Testis (tissue), 3 donors: Measurements from ENCODE around the gene METTL22. TPM values are rescaled to one million over a fixed set of nuclear protein-coding genes. Genes with fewer than 3 reads are reported as not detected.

ENCODE experiments used
- DNase-seq: peaks from one replicate; pipeline ENCODE4 v3.0.0-alpha.2; 2019
- H3K27ac ChIP-seq, 2 donors: fragments of 200-600 bp; sonication (generic); one replicate each; pipeline ENCODE4 v1.5.1; 2019
- H3K27me3 ChIP-seq: fragments of 200-600 bp; sonication (generic); one replicate; pipeline ENCODE4 v1.5.1; 2019
- H3K36me3 ChIP-seq: fragments of 200-600 bp; sonication (generic); one replicate; pipeline ENCODE4 v1.5.1; 2017; ENCODE audit warnings: low read depth; ENCODE audit errors: missing control alignments
- H3K4me1 ChIP-seq: fragments of 200-600 bp; sonication (generic); one replicate; pipeline ENCODE4 v1.5.1; 2019
- H3K4me3 ChIP-seq, 2 donors: fragments of 200-600 bp; sonication (generic); one replicate each; pipeline ENCODE4 v1.5.1; 2017 to 2019
- H3K9me3 ChIP-seq: fragments of 200-600 bp; sonication (generic); one replicate; pipeline ENCODE4 v1.5.1; 2017
- CTCF ChIP-seq, 3 experiments: fragments of 450-650 bp in 2 of 3; fragments of 200-600 bp in 1 of 3; sonication (generic) in 1 of 3; IDR thresholded peaks; one replicate each; pipeline ENCODE4 v1.5.1; 2016 to 2019; ENCODE audit warnings: antibody characterized with exemption in 3 of 3, mild to moderate bottlenecking in 2 of 3, moderate library complexity in 1 of 3
- POLR2A ChIP-seq: fragments of 450-650 bp; IDR thresholded peaks from one replicate; pipeline ENCODE4 v1.6.1; 2017; ENCODE audit warnings: antibody characterized with exemption, mild to moderate bottlenecking, moderate library complexity
- WGBS, 2 donors: methylation state at CpG; one replicate each; pipeline ENCODE4 v1.1.5; 2018; 5-methylcytosine and 5-hydroxymethylcytosine counted together
- intact Hi-C: fragments of 100-400 bp; cut with DNase I; formaldehyde crosslinking; loops from one replicate; pipeline ENCODE4 v1.15.1; 2023; ENCODE audit warnings: low total_unique reads
- polyA plus RNA-seq: library from polyadenylated mRNA; stranded (reverse); fragments of 350-450 nt; fragmentation: Illumina TruSeq; extraction: RNeasy Lipid Tissue Mini Kit (QIAGEN cat#74804); gene quantifications from one replicate; pipeline ENCODE4 v1.2.3, GENCODE V29; 2014; ENCODE audit warnings: low read depth, low replicate concordance; ENCODE audit not compliant: insufficient read depth
- total RNA-seq, 2 donors: library from RNA; depleted of rRNA; stranded (reverse); fragments of >200 nt; gene quantifications; one replicate each; pipeline ENCODE4 v1.2.3, GENCODE V29; 2016

The METTL22 gene
- total and polyA plus RNA-seq, 3 donors from 2014 or later, result 74.5 to 93.1 (median 85.6) TPM

DNA sequence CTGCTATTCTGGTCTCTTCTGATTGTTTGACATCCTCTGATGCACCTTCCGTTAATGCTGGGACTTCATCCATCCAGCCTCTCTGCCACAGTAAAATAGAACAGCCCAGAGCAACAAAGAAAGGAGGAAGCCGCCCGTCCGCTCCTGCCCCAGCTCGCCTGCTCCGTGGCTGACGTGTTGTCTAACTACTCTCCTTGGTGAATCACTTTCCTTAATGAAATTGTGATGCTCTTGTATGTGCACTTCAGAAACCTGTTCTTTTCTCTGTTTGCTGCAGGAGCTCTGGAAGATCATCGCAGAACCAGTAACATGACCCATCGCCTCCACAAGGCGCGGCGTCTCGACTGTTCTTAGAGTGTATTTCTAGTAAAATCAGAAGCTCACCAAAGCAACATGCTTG is 24.3 kb downstream of the METTL22 start:
- intact Hi-C loops, result no loop called here
- H3K36me3 ChIP-seq, result no peaks in the 10 kb centered on the region
- WGBS, 2 donors, result 88 to 89% methylated on average over 13 of the region's 13 CpGs
- no peaks in the 10 kb centered on the region for H3K9me3 ChIP-seq
- TF ChIP-seq CTCF (IDR thresholded peaks at IDR 0.05) (no peak), POLR2A (no peak)
- no peak for DNase-seq
- H3K27ac ChIP-seq, result no peak overlapping the region
- H3K4me3 ChIP-seq, result no peak overlapping the region
- no peaks in the 10 kb centered on the region for H3K4me1 ChIP-seq
- no peaks in the 10 kb centered on the region for H3K27me3 ChIP-seq

DNA sequence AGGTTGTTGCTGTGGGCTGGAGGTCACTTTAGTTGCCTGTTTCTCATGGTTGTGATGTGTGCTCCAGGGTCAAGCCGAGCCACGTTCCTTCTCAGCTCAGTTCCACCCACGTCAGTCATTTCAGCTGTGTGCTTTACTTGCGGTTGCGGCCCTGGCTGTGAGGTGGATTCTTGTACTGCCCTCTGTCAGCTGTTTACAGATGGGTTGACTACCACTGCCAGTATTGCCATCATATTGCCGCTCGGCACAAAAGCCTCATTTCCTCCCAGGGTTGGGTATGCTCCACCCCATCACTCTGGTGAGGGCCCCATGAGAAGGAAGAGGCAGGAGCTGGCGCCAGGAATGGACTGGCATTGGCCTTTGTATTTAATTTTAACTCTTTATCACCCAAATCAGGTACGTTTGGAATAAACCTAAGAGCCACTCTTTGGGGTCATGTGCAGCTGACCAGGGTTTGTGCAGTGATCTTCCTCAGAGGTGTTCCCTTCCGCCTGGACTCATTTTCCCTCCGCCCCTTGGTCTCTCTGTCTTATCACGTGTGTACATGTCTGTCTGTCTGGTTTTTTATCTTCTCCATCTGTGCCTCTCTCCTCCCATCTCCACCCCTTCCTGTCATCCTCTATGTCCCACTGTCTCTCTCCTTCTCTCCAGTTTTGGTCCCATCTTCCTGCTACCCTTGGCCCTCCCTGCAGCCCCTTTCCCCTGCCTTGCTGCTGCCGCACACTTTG is 25.0 kb downstream of the METTL22 start:
- no peaks in the 10 kb centered on the region for H3K4me1 ChIP-seq
- no peak overlapping the region for H3K27ac ChIP-seq
- no peak for DNase-seq
- intact Hi-C loops, result no loop called here
- H3K9me3 ChIP-seq, result no peaks in the 10 kb centered on the region
- H3K4me3 ChIP-seq, result no peak overlapping the region
- H3K27me3 ChIP-seq, result no peaks in the 10 kb centered on the region
- WGBS, 2 donors, result 77 to 83% methylated on average over 13 of the region's 13 CpGs
- H3K36me3 ChIP-seq, result no peaks in the 10 kb centered on the region
- TF ChIP-seq POLR2A (no peak), CTCF (IDR thresholded peaks at IDR 0.05) (no peak)

- no peaks in the 10 kb centered on the region for H3K36me3 ChIP-seq
- H3K27ac ChIP-seq, result no peak overlapping the region
- H3K9me3 ChIP-seq, result no peaks in the 10 kb centered on the region
- intact Hi-C loops, result no loop called here
- no peak for DNase-seq
- H3K4me3 ChIP-seq, result no peak overlapping the region
- H3K4me1 ChIP-seq, result no peaks in the 10 kb centered on the region
- H3K27me3 ChIP-seq, result no peaks in the 10 kb centered on the region
- 75 to 87% methylated on average over 7 to 9 of the region's 9 CpGs for WGBS, 2 donors
- TF ChIP-seq CTCF (IDR thresholded peaks at IDR 0.05) (no peak), POLR2A (no peak)
Measured at GRCh38 chr16:8647721-8648318, 26.3 kb downstream of the METTL22 start.

DNA sequence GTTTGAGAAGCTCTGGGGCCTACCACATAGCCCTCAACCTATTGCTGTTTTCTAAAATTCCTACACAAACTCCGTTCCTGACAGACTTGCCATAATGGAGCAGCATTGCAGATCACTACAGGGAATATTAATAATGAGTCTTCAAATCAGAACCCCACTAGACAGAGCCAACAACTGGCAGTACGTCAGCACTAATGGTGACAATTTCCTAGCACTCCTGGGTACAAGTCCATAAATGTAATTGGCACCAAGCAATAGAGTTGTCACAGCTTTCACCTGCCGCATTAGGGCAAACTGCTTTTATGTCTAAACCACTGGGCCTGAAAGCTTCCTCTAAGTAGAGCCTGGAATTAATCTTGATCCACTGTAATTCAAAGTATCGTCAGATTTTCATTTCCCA is 27.4 kb downstream of the METTL22 start:
- H3K27me3 ChIP-seq, result no peaks in the 10 kb centered on the region
- TF ChIP-seq POLR2A (no peak), CTCF (IDR thresholded peaks at IDR 0.05) (no peak)
- no peaks in the 10 kb centered on the region for H3K9me3 ChIP-seq
- WGBS, 2 donors, result 94 to 97% methylated on average over 4 of the region's 4 CpGs
- H3K4me3 ChIP-seq, result no peak overlapping the region
- H3K4me1 ChIP-seq, result no peaks in the 10 kb centered on the region
- no peak overlapping the region for H3K27ac ChIP-seq
- intact Hi-C loops, result no loop called here
- no peak for DNase-seq
- no peaks in the 10 kb centered on the region for H3K36me3 ChIP-seq
